Measurements from ENCODE around the gene LAPTM5. TPM values are rescaled to one million over a fixed set of nuclear protein-coding genes. Genes with fewer than 3 reads are reported as not detected.

The LAPTM5 gene
- total RNA-seq, 1 donor from 2014 or later: 0.77 TPM

- no peak overlapping the region for H3K27ac Mint-ChIP-seq (ENCODE audit: unreplicated experiment)
- no peak for DNase-seq (ENCODE audit: low read depth)
- no peak for FAIRE-seq
- Histone ChIP-seq H3K9ac (ENCODE audit: low read length) (no peak overlapping the region), H3K27ac (ENCODE audit: low read depth, low read length) (no peak overlapping the region), H3K4me2 (ENCODE audit: low read length) (no peak overlapping the region), H3K4me3 (ENCODE audit: insufficient read depth, low read depth, low read length) (no peak overlapping the region), H3K27me3 (ENCODE audit: insufficient read depth, low read length) (peaks cover 4% of the 10 kb centered on the region), H3K36me3 (ENCODE audit: insufficient read depth, low read length) (no peaks in the 10 kb centered on the region), H3K9me3 (ENCODE audit: insufficient read depth, low read depth, low read length) (no peaks in the 10 kb centered on the region), H3K79me2 (ENCODE audit: insufficient read depth, low read length) (no peaks in the 10 kb centered on the region), H3K4me1 (ENCODE audit: insufficient read depth, low read length) (no peaks in the 10 kb centered on the region), H4K20me1 (ENCODE audit: insufficient read depth, low read length) (no peaks in the 10 kb centered on the region), H2AFZ (ENCODE audit: low read depth, low read length) (no peak overlapping the region)
- TF ChIP-seq EZH2 (IDR thresholded peaks at IDR 0.05; ENCODE audit: insufficient read depth, low read length) (no peak), CTCF (IDR thresholded peaks at IDR 0.05; ENCODE audit: insufficient read depth, low read depth, low read length) (no peak)
- H3K4me3 Mint-ChIP-seq (ENCODE audit: unreplicated experiment): no peak overlapping the region
- no peaks in the 10 kb centered on the region for H3K36me3 Mint-ChIP-seq (ENCODE audit: low read depth, unreplicated experiment)
- H3K4me1 Mint-ChIP-seq (ENCODE audit: low read depth, unreplicated experiment): peaks cover 23% of the 10 kb centered on the region
- peaks cover 27% of the 10 kb centered on the region for H3K27me3 Mint-ChIP-seq (ENCODE audit: low read depth, unreplicated experiment)
- H3K9me3 Mint-ChIP-seq (ENCODE audit: unreplicated experiment): peaks cover 1% of the 10 kb centered on the region
These were observed 10.3 kb downstream of the LAPTM5 start for GRCh38 chr1:30747033-30748008.

- H3K27ac Mint-ChIP-seq (ENCODE audit: unreplicated experiment): no peak overlapping the region
These were observed 11.2 kb downstream of the LAPTM5 start for GRCh38 chr1:30746212-30747032.

More at GRCh38 chr1:30746212-30747032, 11.2 kb downstream of the LAPTM5 start:
- TF ChIP-seq EZH2 (IDR thresholded peaks at IDR 0.05; ENCODE audit: insufficient read depth, low read length): no peak
- TF ChIP-seq CTCF (IDR thresholded peaks at IDR 0.05; ENCODE audit: insufficient read depth, low read depth, low read length): no peak
- Histone ChIP-seq H3K4me3 (ENCODE audit: insufficient read depth, low read depth, low read length) (no peak overlapping the region), H4K20me1 (ENCODE audit: insufficient read depth, low read length) (no peaks in the 10 kb centered on the region), H3K4me2 (ENCODE audit: low read length) (no peak overlapping the region), H3K27me3 (ENCODE audit: insufficient read depth, low read length) (peaks cover 4% of the 10 kb centered on the region), H3K9me3 (ENCODE audit: insufficient read depth, low read depth, low read length) (no peaks in the 10 kb centered on the region), H3K79me2 (ENCODE audit: insufficient read depth, low read length) (no peaks in the 10 kb centered on the region), H3K9ac (ENCODE audit: low read length) (no peak overlapping the region), H2AFZ (ENCODE audit: low read depth, low read length) (no peak overlapping the region), H3K36me3 (ENCODE audit: insufficient read depth, low read length) (no peaks in the 10 kb centered on the region), H3K27ac (ENCODE audit: low read depth, low read length) (no peak overlapping the region), H3K4me1 (ENCODE audit: insufficient read depth, low read length) (peaks cover under 1% of the 10 kb centered on the region)
- DNase-seq (ENCODE audit: low read depth) (no peak), FAIRE-seq (no peak)
- Mint-ChIP-seq H3K4me1 (ENCODE audit: low read depth, unreplicated experiment) (peaks cover 23% of the 10 kb centered on the region), H3K9me3 (ENCODE audit: unreplicated experiment) (peaks cover 1% of the 10 kb centered on the region), H3K4me3 (ENCODE audit: unreplicated experiment) (no peak overlapping the region), H3K36me3 (ENCODE audit: low read depth, unreplicated experiment) (no peaks in the 10 kb centered on the region), H3K27me3 (ENCODE audit: low read depth, unreplicated experiment) (peaks cover 30% of the 10 kb centered on the region)
